MM.1S (cell line): ENCODE measurements around the gene CASP12.

Experiments
- CTCF ChIP-seq: fragments of 300-600 bp; sonication (generic); IDR thresholded peaks from 2 replicates; pipeline ENCODE4 v1.5.1; 2016; ENCODE audit warnings: antibody characterized with exemption, low read length, mixed read lengths
- EZH2 ChIP-seq: fragments of 300-600 bp; sonication (generic); optimal IDR thresholded peaks from 2 replicates; pipeline ENCODE3; 2017; ENCODE audit warnings: low read depth, mild to moderate bottlenecking, antibody characterized with exemption, low read length, mixed read lengths
- EZH2phosphoT487 ChIP-seq: fragments of 300-600 bp; sonication (generic); IDR thresholded peaks from 2 replicates; pipeline ENCODE4 v1.6.1; 2018; ENCODE audit warnings: antibody characterized with exemption, low read length

- no peak for TF ChIP-seq CTCF
- no peak for TF ChIP-seq EZH2
- no peak for TF ChIP-seq EZH2phosphoT487
These were observed 14.9 kb downstream of the CASP12 start for GRCh38 chr11:104883342-104883741.
